OCI-LY7 (cell line): ENCODE data around the gene ARHGEF4. TPM values are rescaled to one million over a fixed set of nuclear protein-coding genes. Genes with fewer than 3 reads are reported as not detected.
"Not testable (repeated sequence)": the region's sequence is repeated elsewhere in the genome, so short reads cannot be mapped to it uniquely, and the experiment has no call there.

ENCODE experiments used
- BruUV-seq: library from RNA; stranded (reverse); fragments of 400-500 nt; replicated peaks from 2 replicates; lab custom pipeline; 2021; lab: Mats Ljungman, UMichigan
- CTCF ChIA-PET: fragments of 300-600 bp; sonication (Branson Sonifier 250); formaldehyde crosslinking; loops from one replicate; lab custom pipeline; 2022; ENCODE audit warnings: antibody characterized with exemption; ENCODE audit not compliant: unreplicated experiment; lab: Charles Lee
- POLR2A ChIA-PET: fragments of 300-600 bp; sonication (Branson Sonifier 250); formaldehyde crosslinking; loops from one replicate; lab custom pipeline; 2022; ENCODE audit warnings: antibody characterized with exemption; lab: Charles Lee
- DNase-seq: peaks from one replicate; pipeline ENCODE4 v3.0.0-alpha.2; 2015; ENCODE audit warnings: low spot score
- H2AFZ ChIP-seq: fragments of 200-600 bp; sonication (generic), shearing (Covaris generic); 2 replicates; pipeline ENCODE4 v1.6.1; 2014; ENCODE audit warnings: mild to moderate bottlenecking, antibody characterized with exemption, low read length, moderate library complexity
- H3K27ac ChIP-seq: fragments of 200-600 bp; sonication (generic); 2 replicates; pipeline ENCODE4 v1.5.1; 2014; ENCODE audit warnings: mixed run types, low read depth, mild to moderate bottlenecking, moderate library complexity, low read length, inconsistent platforms; ENCODE audit not compliant: poor library complexity, severe bottlenecking
- H3K36me3 ChIP-seq: fragments of 200-600 bp; sonication (generic); 2 replicates; pipeline ENCODE4 v1.6.1; 2014; ENCODE audit warnings: mild to moderate bottlenecking, antibody characterized with exemption, low read length, moderate library complexity, mixed read lengths; ENCODE audit not compliant: insufficient read depth
- H3K4me1 ChIP-seq: fragments of 200-600 bp; sonication (generic); 2 replicates; pipeline ENCODE4 v1.5.1; 2014; ENCODE audit warnings: mild to moderate bottlenecking, low read length; ENCODE audit not compliant: insufficient read depth, poor library complexity, severe bottlenecking
- H3K4me2 ChIP-seq: fragments of 200-600 bp; sonication (generic); 2 replicates; pipeline ENCODE4 v1.6.1; 2014; ENCODE audit warnings: mild to moderate bottlenecking, low read length
- H3K4me3 ChIP-seq: fragments of 200-600 bp; sonication (generic); 2 replicates; pipeline ENCODE4 v1.5.1; 2014; ENCODE audit warnings: mild to moderate bottlenecking, low read depth, low read length; ENCODE audit not compliant: poor library complexity, severe bottlenecking
- H3K79me2 ChIP-seq: fragments of 200-600 bp; sonication (generic); 2 replicates; pipeline ENCODE4 v1.6.1; 2016; ENCODE audit warnings: low read depth, mild to moderate bottlenecking, low read length, moderate library complexity, mixed read lengths; ENCODE audit not compliant: insufficient read depth
- H3K9me2 ChIP-seq: fragments of 200-600 bp; sonication (generic); 2 replicates; pipeline ENCODE4 v1.6.1; 2016; ENCODE audit warnings: mild to moderate bottlenecking, low read length, mixed read lengths; ENCODE audit not compliant: insufficient read depth
- H3K9me3 ChIP-seq: fragments of 200-600 bp; sonication (generic); 2 replicates; pipeline ENCODE4 v1.6.1; 2014; ENCODE audit warnings: mild to moderate bottlenecking, mixed run types, low read length, mixed read lengths
- H4K20me1 ChIP-seq: fragments of 200-600 bp; sonication (generic); 2 replicates; pipeline ENCODE4 v1.6.1; 2014; ENCODE audit warnings: mild to moderate bottlenecking, antibody characterized with exemption, low read length, moderate library complexity, mixed read lengths; ENCODE audit not compliant: insufficient read depth
- EZH2phosphoT487 ChIP-seq: fragments of 200-600 bp; sonication (generic); IDR thresholded peaks from 2 replicates; pipeline ENCODE4 v1.6.1; 2018; ENCODE audit warnings: low read depth, borderline replicate concordance, mild to moderate bottlenecking, mixed run types, antibody characterized with exemption, low read length, moderate library complexity, mixed read lengths
- intact Hi-C: fragments of 100-400 bp; cut with micrococcal nuclease; formaldehyde crosslinking; loops from one replicate; pipeline ENCODE4 v1.10.0; 2022; ENCODE audit not compliant: unreplicated experiment
- total RNA-seq, 2 experiments: library from RNA; depleted of rRNA in 1 of 2; stranded (reverse); fragments of >200 nt in 1 of 2; shearing (Covaris generic) in 1 of 2; gene quantifications; 2 replicates each; pipeline ENCODE4 v1.2.3, GENCODE V29; 2014 to 2022
- TF ChIP-seq, protein P1 (sequence below): fragments of 200-600 bp; sonication (generic); conservative IDR thresholded peaks from 2 replicates; pipeline ENCODE4 v1.5.1; 2014; ENCODE audit warnings: mild to moderate bottlenecking, antibody characterized with exemption, low read length, moderate library complexity, mixed read lengths

ARHGEF4 gene
- total RNA-seq, 2 experiments from 2014 or later: 1.1 to 1.7 TPM

DNA sequence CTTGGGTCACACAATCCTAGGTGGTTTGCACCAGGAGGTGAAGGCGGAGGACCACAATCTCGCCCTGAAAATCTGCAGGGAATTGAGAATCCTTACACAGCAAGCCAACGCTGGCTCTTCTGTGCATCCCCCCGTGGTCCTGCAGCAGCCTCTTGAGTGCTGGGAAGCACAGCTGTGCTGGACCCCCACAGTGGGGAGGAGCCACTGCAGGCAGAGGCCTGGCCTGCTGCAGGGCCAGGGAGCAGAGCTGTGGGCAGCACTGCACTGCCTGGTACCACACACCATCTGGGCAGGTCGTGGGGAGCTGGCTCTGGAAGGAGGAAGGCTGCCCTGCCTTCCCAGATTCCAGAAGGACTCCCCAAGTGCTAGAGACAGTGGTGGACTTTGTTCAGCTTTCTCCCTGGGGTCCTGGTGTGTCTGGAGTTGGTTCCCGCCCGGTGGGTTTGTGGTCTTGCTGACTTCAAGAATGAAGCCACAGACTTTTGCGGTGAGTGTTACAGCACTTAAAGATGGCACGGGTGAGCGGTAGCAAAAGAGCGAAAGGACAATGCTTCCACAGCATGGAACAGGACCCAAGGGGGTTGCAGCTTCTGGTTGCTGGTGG is 150.3 kb downstream of the ARHGEF4 start:
- H3K27ac ChIP-seq: no peak overlapping the region
- DNase-seq: no peak
- intact Hi-C loops: no loop called here
- no peaks in the 10 kb centered on the region for H3K79me2 ChIP-seq
- H3K4me1 ChIP-seq: peaks cover 3% of the 10 kb centered on the region
- H2AFZ ChIP-seq: no peak overlapping the region
- H3K4me3 ChIP-seq: no peak overlapping the region
- ChIA-PET CTCF (no interaction called here), POLR2A (no interaction called here)
- TF ChIP-seq, protein P1, sequence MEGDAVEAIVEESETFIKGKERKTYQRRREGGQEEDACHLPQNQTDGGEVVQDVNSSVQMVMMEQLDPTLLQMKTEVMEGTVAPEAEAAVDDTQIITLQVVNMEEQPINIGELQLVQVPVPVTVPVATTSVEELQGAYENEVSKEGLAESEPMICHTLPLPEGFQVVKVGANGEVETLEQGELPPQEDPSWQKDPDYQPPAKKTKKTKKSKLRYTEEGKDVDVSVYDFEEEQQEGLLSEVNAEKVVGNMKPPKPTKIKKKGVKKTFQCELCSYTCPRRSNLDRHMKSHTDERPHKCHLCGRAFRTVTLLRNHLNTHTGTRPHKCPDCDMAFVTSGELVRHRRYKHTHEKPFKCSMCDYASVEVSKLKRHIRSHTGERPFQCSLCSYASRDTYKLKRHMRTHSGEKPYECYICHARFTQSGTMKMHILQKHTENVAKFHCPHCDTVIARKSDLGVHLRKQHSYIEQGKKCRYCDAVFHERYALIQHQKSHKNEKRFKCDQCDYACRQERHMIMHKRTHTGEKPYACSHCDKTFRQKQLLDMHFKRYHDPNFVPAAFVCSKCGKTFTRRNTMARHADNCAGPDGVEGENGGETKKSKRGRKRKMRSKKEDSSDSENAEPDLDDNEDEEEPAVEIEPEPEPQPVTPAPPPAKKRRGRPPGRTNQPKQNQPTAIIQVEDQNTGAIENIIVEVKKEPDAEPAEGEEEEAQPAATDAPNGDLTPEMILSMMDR: no peak
- TF ChIP-seq EZH2phosphoT487: no peak
- no TSS peak for BruUV-seq
- no peaks in the 10 kb centered on the region for H3K9me2 ChIP-seq
- H3K4me2 ChIP-seq: no peak overlapping the region
- no peaks in the 10 kb centered on the region for H3K9me3 ChIP-seq
- no peaks in the 10 kb centered on the region for H3K36me3 ChIP-seq
- no peaks in the 10 kb centered on the region for H4K20me1 ChIP-seq

DNA sequence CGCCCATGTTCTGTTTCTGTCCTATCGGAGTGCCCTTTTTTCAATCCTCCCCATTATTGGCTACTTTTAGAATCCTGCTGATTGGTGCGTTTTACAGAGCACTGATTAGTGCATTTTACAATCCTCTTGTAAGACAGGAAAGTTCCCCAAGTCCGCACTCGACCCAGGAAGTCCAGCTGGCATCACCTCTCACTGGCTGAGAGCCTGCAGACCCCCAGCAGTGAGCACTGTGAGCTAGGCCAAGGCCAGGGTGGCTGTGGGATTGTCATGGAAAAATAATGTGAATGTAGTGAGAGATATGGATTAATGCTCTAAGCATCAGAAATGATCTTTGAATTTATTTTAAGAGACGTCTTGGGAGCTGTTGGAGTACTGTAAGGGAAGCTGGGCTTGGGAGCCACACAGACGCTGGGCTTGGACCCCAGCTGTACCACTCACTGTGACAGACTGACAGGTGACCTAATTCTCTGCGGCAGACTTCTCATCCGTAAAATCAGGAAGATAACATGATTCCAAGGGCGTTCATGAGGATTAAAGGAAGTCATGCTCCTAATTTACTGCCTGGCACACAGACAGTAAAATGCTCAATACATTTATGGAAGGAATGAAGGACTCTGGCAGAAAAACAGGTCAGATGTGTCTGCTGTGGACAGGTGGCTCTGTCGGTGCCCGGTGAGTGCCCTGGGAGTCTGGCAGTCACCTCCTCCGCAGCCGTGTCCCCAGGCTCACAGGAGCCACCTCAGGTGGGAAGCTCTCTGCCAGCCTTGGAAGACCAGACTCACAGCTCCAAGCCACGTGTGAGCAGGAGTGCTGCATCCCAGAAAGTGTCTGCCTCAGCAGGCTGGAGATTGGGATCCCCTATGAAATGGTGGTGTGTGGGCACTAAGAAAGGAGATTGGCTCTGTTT is 151.1 kb downstream of the ARHGEF4 start:
- CTCF ChIA-PET: no interaction called here
- no peak for DNase-seq
- no peaks in the 10 kb centered on the region for H4K20me1 ChIP-seq
- H3K27ac ChIP-seq: no peak overlapping the region
- H3K4me1 ChIP-seq: peaks cover 3% of the 10 kb centered on the region
- TF ChIP-seq EZH2phosphoT487: no peak
- TF ChIP-seq, protein P1: no peak
- H3K79me2 ChIP-seq: no peaks in the 10 kb centered on the region
- POLR2A ChIA-PET: no interaction called here
- no peak overlapping the region for H3K4me3 ChIP-seq
- no peaks in the 10 kb centered on the region for H3K9me3 ChIP-seq
- no peaks in the 10 kb centered on the region for H3K36me3 ChIP-seq
- no TSS peak for BruUV-seq
- intact Hi-C loops: no loop called here
- H2AFZ ChIP-seq: no peak overlapping the region
- H3K9me2 ChIP-seq: no peaks in the 10 kb centered on the region
- H3K4me2 ChIP-seq: no peak overlapping the region

DNA sequence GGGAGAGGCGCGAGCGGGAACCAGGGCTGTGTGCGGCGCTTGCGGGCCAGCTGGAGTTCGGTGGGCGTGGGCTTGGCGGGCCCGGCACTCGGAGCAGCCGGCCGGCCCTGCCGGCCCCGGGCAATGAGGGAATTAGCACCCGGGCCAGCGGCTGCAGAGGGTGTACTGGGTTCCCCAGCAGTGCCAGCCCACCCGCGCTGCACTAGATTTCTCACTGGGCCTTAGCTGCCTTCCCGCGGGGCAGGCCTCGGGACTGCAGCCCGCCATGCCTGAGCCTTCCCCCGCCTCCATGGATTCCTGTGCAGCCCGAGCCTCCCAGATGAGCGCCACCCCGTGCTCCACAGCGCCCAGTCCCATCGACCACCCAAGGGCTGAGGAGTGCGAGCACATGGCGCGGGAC is 154.7 kb downstream of the ARHGEF4 start:
- H3K36me3 ChIP-seq, H3K9me2 ChIP-seq, H3K27ac ChIP-seq, POLR2A ChIA-PET, H3K79me2 ChIP-seq, H3K4me1 ChIP-seq, DNase-seq, H3K4me3 ChIP-seq, BruUV-seq, H4K20me1 ChIP-seq, H3K4me2 ChIP-seq, H2AFZ ChIP-seq, intact Hi-C loops, H3K9me3 ChIP-seq, CTCF ChIA-PET: not testable (repeated sequence)

DNA sequence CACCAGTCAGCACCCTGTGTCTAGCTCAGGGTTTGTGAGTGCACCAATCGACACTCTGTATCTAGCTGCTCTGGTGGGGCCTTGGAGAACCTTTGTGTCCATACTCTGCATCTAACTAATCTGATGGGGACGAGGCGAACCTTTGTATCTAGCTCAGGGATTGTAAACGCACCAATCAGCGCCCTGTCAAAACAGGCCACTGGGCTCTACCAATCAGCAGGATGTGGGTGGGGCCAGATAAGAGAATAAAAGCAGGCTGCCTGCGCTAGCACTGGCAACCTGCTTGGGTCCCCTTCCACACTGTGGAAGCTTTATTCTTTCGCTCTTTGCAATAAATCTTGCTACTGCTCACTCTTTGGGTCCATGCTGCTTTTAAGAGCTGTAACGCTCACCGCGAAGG is 155.3 kb downstream of the ARHGEF4 start:
- POLR2A ChIA-PET, BruUV-seq, H3K36me3 ChIP-seq, H3K4me2 ChIP-seq, H3K4me3 ChIP-seq, CTCF ChIA-PET, H3K9me3 ChIP-seq, H4K20me1 ChIP-seq, H3K4me1 ChIP-seq, H3K79me2 ChIP-seq, H2AFZ ChIP-seq, H3K9me2 ChIP-seq, DNase-seq, intact Hi-C loops, H3K27ac ChIP-seq: not testable (repeated sequence)
